ENCODE measurements around the gene SHC2.
"Not testable (repeated sequence)": the region's sequence is repeated elsewhere in the genome, so short reads cannot be mapped to it uniquely, and the experiment has no call there.

DNA sequence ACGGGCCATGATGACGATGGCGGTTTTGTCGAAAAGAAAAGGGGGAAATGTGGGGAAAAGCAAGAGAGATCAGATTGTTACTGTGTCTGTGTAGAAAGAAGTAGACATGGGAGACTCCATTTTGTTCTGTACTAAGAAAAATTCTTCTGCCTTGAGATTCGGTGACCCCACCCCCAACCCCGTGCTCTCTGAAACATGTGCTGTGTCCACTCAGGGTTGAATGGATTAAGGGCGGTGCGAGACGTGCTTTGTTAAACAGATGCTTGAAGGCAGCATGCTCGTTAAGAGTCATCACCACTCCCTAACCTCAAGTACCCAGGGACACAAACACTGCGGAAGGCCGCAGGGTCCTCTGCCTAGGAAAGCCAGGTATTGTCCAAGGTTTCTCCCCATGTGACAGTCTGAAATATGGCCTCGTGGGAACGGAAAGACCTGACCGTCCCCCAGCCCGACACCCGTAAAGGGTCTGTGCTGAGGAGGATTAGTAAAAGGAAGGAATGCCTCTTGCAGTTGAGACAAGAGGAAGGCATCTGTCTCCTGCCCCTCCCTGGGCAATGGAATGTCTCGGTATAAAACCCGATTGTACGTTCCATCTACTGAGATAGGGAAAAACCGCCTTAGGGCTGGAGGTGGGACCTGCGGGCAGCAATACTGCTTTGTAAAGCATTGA, 74.1 kb downstream of the SHC2 start:
- TF ChIP-seq POLR2A (IDR thresholded peaks at IDR 0.05; ENCODE audit: low read depth, low read length); TAF1 (IDR thresholded peaks at IDR 0.05; ENCODE audit: borderline replicate concordance, low read depth, low read length): not testable (repeated sequence)

Measured in GM12892 (cell line).